Stimulated activated CD4-positive, alpha-beta T cell treated with anti-CD3 and anti-CD28 coated beads, Interleukin-4, amount 100 ng/mL, for 24 hours (primary cell): ENCODE measurements around the gene MEGF11.
A peak's percentile ranks its signal among the peaks of the same experiment; 100 is the strongest.

Experiments used
- DNase-seq: peaks from one replicate; pipeline ENCODE4 v3.0.0-alpha.2; 2020

Gene MEGF11

GRCh38 chr15:66138096-66138783 is 115.3 kb downstream of the MEGF11 start:
- no peak for DNase-seq

GRCh38 chr15:66136948-66137347 is 116.6 kb downstream of the MEGF11 start:
- no peak for DNase-seq

GRCh38 chr15:66135664-66136063 is 117.9 kb downstream of the MEGF11 start:
- no peak for DNase-seq

- DNase-seq, result no peak
Observed at GRCh38 chr15:66134284-66134683, 119.3 kb downstream of the MEGF11 start.

- DNase-seq, result no peak
Observed at GRCh38 chr15:66133247-66133885, 120.2 kb downstream of the MEGF11 start.

GRCh38 chr15:66132251-66132816 is 121.2 kb downstream of the MEGF11 start:
- no peak for DNase-seq

- DNase-seq, result no peak
Observed at GRCh38 chr15:66131831-66132230, 121.7 kb downstream of the MEGF11 start.

- no peak for DNase-seq
Observed at GRCh38 chr15:66131200-66131599, 122.3 kb downstream of the MEGF11 start.

GRCh38 chr15:66130496-66131034 is 123.0 kb downstream of the MEGF11 start:
- no peak for DNase-seq

- DNase-seq, result no peak
Observed at GRCh38 chr15:66129586-66129985, 124.0 kb downstream of the MEGF11 start.

- no peak for DNase-seq
Observed at GRCh38 chr15:66128116-66128680, 125.4 kb downstream of the MEGF11 start.

GRCh38 chr15:66126456-66126855 is 127.1 kb downstream of the MEGF11 start:
- no peak for DNase-seq

GRCh38 chr15:66126031-66126441 is 127.5 kb downstream of the MEGF11 start:
- no peak for DNase-seq

GRCh38 chr15:66124651-66125050 is 128.9 kb downstream of the MEGF11 start:
- DNase-seq, result no peak

GRCh38 chr15:66123799-66124198 is 129.8 kb downstream of the MEGF11 start:
- no peak for DNase-seq

GRCh38 chr15:66120422-66120821 is 133.1 kb downstream of the MEGF11 start:
- no peak for DNase-seq

- no peak for DNase-seq
Observed at GRCh38 chr15:66117841-66118240, 135.7 kb downstream of the MEGF11 start.

GRCh38 chr15:66115568-66116206 is 137.9 kb downstream of the MEGF11 start:
- DNase-seq, result peak; percentile 7

GRCh38 chr15:66114863-66115425 is 138.6 kb downstream of the MEGF11 start:
- no peak for DNase-seq

- DNase-seq, result no peak
Observed at GRCh38 chr15:66112388-66112787, 141.2 kb downstream of the MEGF11 start.

GRCh38 chr15:66111363-66111762 is 142.2 kb downstream of the MEGF11 start:
- DNase-seq, result no peak

GRCh38 chr15:66110864-66111263 is 142.7 kb downstream of the MEGF11 start:
- DNase-seq, result no peak

- no peak for DNase-seq
Observed at GRCh38 chr15:66109826-66110225, 143.7 kb downstream of the MEGF11 start.
